Parathyroid adenoma (tissue), 2 donors: ENCODE data around the gene HIGD1A.

Experiments
- H2AFZ ChIP-seq: fragments of 300-600 bp; sonication (generic); one replicate; pipeline ENCODE4 v1.7.0; 2017; ENCODE audit warnings: antibody characterized with exemption, mild to moderate bottlenecking
- H3K27ac ChIP-seq: fragments of 300-600 bp; sonication (generic); one replicate; pipeline ENCODE4 v1.7.0; 2017
- H3K27me3 ChIP-seq: fragments of 300-600 bp; sonication (generic); one replicate; pipeline ENCODE4 v1.7.0; 2017; ENCODE audit warnings: low read length; ENCODE audit not compliant: control insufficient read depth, insufficient read depth
- H3K36me3 ChIP-seq: fragments of 300-600 bp; sonication (generic); one replicate; pipeline ENCODE4 v1.7.0; 2017; ENCODE audit warnings: low read length; ENCODE audit not compliant: control insufficient read depth, insufficient read depth
- H3K4me1 ChIP-seq: fragments of 300-600 bp; sonication (generic); one replicate; pipeline ENCODE4 v1.7.0; 2017; ENCODE audit warnings: control low read depth
- H3K4me2 ChIP-seq: fragments of 300-600 bp; sonication (generic); one replicate; pipeline ENCODE4 v1.7.0; 2017; ENCODE audit warnings: low read length
- H3K4me3 ChIP-seq: fragments of 300-600 bp; sonication (generic); one replicate; pipeline ENCODE4 v1.7.0; 2017; ENCODE audit warnings: low read depth, low read length
- H3K79me2 ChIP-seq: fragments of 300-600 bp; sonication (generic); one replicate; pipeline ENCODE4 v1.7.0; 2017; ENCODE audit warnings: control low read depth
- H3K9ac ChIP-seq: fragments of 300-600 bp; sonication (generic); one replicate; pipeline ENCODE4 v1.7.0; 2017; ENCODE audit warnings: mild to moderate bottlenecking
- H3K9me3 ChIP-seq: fragments of 300-600 bp; sonication (generic); one replicate; pipeline ENCODE4 v1.7.0; 2017; ENCODE audit warnings: low read length; ENCODE audit not compliant: control insufficient read depth
- CTCF ChIP-seq: fragments of 300-600 bp; sonication (generic); IDR thresholded peaks from one replicate; pipeline ENCODE4 v1.7.0; 2017; ENCODE audit warnings: antibody characterized with exemption, mild to moderate bottlenecking
- donor health status: primary hyperparathyroidism.

HIGD1A gene

DNA sequence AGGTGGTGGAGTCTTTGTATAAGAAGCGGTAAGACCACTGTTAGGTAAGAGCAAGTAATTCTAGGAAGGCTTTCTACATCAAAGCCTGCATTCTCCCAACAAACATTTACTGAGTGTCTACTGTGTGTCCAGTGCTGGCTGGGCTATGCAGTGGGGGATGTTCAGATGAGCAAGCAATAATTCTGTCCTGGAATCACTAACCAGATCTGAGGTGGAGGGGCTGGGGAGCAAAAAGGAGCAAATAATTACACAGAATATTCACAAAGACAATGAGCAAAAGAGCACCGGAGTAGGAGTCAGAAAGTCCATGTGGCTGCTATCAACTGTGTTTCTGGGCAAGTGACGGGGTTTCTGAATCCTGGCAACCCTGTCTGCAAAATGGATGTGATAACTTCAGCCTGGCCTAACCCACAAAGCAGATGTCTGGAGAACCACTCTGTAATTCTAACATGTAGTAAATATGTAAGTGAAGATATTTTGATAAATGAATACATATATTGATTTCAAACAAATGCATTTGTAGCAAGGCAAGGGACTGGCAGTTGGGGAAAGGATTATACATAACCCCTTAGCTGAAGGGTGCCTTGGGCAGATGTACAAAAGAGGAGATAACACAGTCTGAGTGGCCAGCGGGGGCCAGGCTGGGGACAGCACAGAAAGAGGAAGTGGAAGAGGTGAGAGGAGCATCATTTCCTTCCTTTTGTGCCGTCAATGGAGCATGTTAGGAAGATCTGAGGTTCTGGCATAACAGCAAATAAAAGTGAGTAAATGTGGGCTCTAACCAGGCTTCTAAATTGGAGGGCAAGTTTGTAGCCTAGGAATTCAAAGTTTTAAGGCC is 42.6 kb upstream of the HIGD1A start:
- no peak overlapping the region for H2AFZ ChIP-seq
- H3K4me3 ChIP-seq = no peak overlapping the region
- H3K36me3 ChIP-seq = no peaks in the 10 kb centered on the region
- H3K9me3 ChIP-seq = no peaks in the 10 kb centered on the region
- no peak for TF ChIP-seq CTCF
- no peak overlapping the region for H3K4me2 ChIP-seq
- no peaks in the 10 kb centered on the region for H3K27me3 ChIP-seq
- H3K9ac ChIP-seq = no peak overlapping the region
- no peaks in the 10 kb centered on the region for H3K4me1 ChIP-seq
- H3K79me2 ChIP-seq = no peaks in the 10 kb centered on the region
- H3K27ac ChIP-seq = no peak overlapping the region

DNA sequence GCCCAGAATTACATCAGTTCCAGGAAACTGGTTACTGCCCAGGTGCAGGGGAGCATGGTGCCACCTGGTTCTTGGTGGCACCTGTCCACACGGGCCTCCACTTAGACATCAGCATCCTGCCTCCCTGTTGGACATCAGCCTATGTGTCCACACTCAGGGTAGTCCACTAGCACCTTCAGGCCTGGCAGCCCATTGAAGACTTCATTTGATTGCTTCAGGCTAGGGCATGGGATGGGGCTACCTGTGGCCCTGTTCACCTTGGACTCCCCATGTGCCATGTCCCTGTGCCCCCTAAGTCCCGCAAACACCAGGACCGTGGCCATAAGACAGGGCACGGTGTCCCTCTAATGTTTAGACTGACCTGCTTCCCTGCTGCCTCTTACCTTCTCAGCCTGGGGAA is 40.5 kb upstream of the HIGD1A start:
- H3K27me3 ChIP-seq = no peaks in the 10 kb centered on the region
- no peak overlapping the region for H3K4me3 ChIP-seq
- H3K79me2 ChIP-seq = no peaks in the 10 kb centered on the region
- H2AFZ ChIP-seq = no peak overlapping the region
- H3K4me1 ChIP-seq = no peaks in the 10 kb centered on the region
- H3K36me3 ChIP-seq = no peaks in the 10 kb centered on the region
- no peak overlapping the region for H3K9ac ChIP-seq
- H3K27ac ChIP-seq = no peak overlapping the region
- H3K9me3 ChIP-seq = no peaks in the 10 kb centered on the region
- no peak for TF ChIP-seq CTCF
- H3K4me2 ChIP-seq = no peak overlapping the region

DNA sequence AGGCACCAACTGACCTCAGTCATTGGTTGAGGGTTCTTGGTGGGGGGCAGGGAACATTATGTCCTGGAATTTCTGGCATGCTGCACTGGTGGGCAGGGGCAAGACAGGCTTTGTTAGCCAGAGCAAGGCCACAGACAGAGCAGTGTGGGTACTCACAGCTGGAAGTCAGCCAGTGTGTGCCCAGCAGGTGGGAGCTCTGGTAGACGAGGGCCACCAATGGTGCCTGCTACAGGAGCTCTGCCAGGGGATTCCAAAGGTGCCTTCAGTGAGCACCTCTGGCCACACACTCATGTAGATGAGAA is 40.1 kb upstream of the HIGD1A start:
- H3K4me3 ChIP-seq = no peak overlapping the region

DNA sequence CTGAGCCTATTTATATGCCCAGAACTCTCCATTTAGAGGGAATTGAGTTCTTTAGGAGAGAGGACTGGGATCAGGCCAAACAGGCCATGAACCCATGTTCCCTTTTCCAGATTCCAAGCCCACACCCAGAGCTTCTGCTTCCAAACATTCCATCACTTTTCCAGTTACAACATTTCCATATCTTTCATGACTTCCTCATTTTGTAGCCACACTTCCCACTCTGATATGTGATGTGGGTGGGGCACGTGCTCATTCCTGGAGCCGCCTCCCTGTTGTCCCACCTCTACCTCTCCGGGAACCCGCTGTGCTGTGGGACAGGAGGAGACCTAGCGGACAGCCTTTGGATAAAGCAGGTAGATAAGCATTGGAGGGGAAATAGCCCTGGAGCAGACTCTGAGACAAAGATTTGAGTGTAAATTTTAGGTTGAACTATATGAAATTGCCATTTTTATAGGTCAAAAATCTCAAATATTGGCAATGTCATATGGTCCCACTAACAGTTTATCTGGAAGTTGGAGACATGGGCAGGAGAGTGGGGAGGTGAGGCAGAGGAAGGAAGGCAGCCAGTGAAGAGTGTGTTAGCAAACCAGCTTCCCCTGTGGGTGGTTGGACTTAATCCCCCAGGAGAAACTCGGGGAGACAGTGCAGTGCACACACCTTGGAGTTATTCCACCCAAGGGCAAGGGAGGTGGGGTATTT is 39.6 kb upstream of the HIGD1A start:
- H3K27me3 ChIP-seq = no peaks in the 10 kb centered on the region
- H3K4me2 ChIP-seq = no peak overlapping the region
- H2AFZ ChIP-seq = no peak overlapping the region
- no peak for TF ChIP-seq CTCF
- peak overlapping the region; percentile 32 for H3K27ac ChIP-seq
- no peak overlapping the region for H3K9ac ChIP-seq
- H3K79me2 ChIP-seq = no peaks in the 10 kb centered on the region
- H3K36me3 ChIP-seq = no peaks in the 10 kb centered on the region
- no peaks in the 10 kb centered on the region for H3K4me1 ChIP-seq
- no peak overlapping the region for H3K4me3 ChIP-seq
- no peaks in the 10 kb centered on the region for H3K9me3 ChIP-seq

More for the DNA sequence above, 40.1 kb upstream of the HIGD1A start:
- H3K4me1 ChIP-seq = no peaks in the 10 kb centered on the region
- no peak for TF ChIP-seq CTCF
- no peak overlapping the region for H3K9ac ChIP-seq
- H3K27me3 ChIP-seq = no peaks in the 10 kb centered on the region
- H3K27ac ChIP-seq = no peak overlapping the region
- H3K79me2 ChIP-seq = no peaks in the 10 kb centered on the region
- no peak overlapping the region for H2AFZ ChIP-seq
- H3K4me2 ChIP-seq = no peak overlapping the region
- no peaks in the 10 kb centered on the region for H3K36me3 ChIP-seq
- no peaks in the 10 kb centered on the region for H3K9me3 ChIP-seq
